Choroid plexus epithelial cell (primary cell): ENCODE results near the gene AOPEP.

Experiments used
- DNase-seq: peaks from one replicate; pipeline ENCODE4 v3.0.0-alpha.2; 2010; ENCODE audit warnings: low read depth
- H3K4me3 ChIP-seq: 2 replicates; pipeline ENCODE4 v1.5.1; 2011; ENCODE audit warnings: low read depth, mild to moderate bottlenecking, control low read depth, low read length, moderate library complexity
- CTCF ChIP-seq: conservative IDR thresholded peaks from 2 replicates; pipeline ENCODE4 v1.5.1; 2011; ENCODE audit warnings: low read depth, mild to moderate bottlenecking, control low read depth, inconsistent platforms, low read length, moderate library complexity

The AOPEP gene

GRCh38 chr9:94812343-94812742, 85.8 kb downstream of the AOPEP start:
- H3K4me3 ChIP-seq: no peak overlapping the region
- peak; percentile 75 for DNase-seq
- TF ChIP-seq CTCF: no peak

- DNase-seq: no peak
- no peak for TF ChIP-seq CTCF
- H3K4me3 ChIP-seq: no peak overlapping the region
Measured at GRCh38 chr9:94813379-94813778, 86.9 kb downstream of the AOPEP start.

- no peak for DNase-seq
- H3K4me3 ChIP-seq: no peak overlapping the region
- no peak for TF ChIP-seq CTCF
Measured at GRCh38 chr9:94817291-94818177, 91.0 kb downstream of the AOPEP start.

GRCh38 chr9:94818178-94818541, 91.7 kb downstream of the AOPEP start:
- H3K4me3 ChIP-seq: no peak overlapping the region
- TF ChIP-seq CTCF: no peak
- DNase-seq: no peak

GRCh38 chr9:94819161-94819687, 92.7 kb downstream of the AOPEP start:
- DNase-seq: no peak
- H3K4me3 ChIP-seq: no peak overlapping the region
- TF ChIP-seq CTCF: no peak

GRCh38 chr9:94821098-94821887, 94.8 kb downstream of the AOPEP start:
- H3K4me3 ChIP-seq: no peak overlapping the region
- no peak for DNase-seq
- TF ChIP-seq CTCF: no peak
